Measurements from ENCODE around the gene LRMDA. TPM values are rescaled to one million over a fixed set of nuclear protein-coding genes. Genes with fewer than 3 reads are reported as not detected.

Gene LRMDA
- total and polyA plus RNA-seq, 2 donors (not counting 3 experiments of a cell fraction or from before 2014, with no cell fraction given): 9.7 to 18.0 TPM

DNA sequence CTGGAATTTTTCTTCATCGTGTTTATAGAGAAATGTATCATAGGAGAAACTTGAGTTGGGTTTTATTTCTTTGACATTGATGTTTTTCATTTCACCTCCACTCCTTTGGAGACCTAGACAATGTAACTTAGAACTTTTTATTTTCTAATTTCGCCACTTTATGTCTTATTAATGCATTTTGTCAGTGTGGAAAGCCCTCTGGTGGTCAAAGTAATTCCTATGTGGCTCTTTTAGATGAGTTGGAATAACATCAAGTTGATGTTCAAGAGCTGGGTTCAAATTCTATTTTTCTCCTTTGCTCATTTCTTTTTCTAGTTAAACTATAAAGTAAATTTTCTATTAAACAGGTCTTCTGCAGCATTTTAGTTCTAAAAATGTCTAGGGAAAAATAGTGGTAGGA, 478.6 kb downstream of the LRMDA start:
- H3K9me3 ChIP-seq (replicated peaks; ENCODE audit: control insufficient read depth, insufficient read depth, low read length): no peaks in the 10 kb centered on the region
- H4K20me1 ChIP-seq (replicated peaks; ENCODE audit: control insufficient read depth, extremely low read depth, insufficient read depth, low read length): no peaks in the 10 kb centered on the region
- CTCF ChIA-PET: interaction anchor here (0.8 to 4.7 kb wide), 12 partner anchors 9 to 514 kb away, joined by 3 to 49 read pairs (median 6); partner anchors contain the start of gene ZNF503
- H3K27ac ChIP-seq (ENCODE audit: insufficient read depth, low read depth, low read length): no peak overlapping the region
- FAIRE-seq: no peak
- H3K4me2 ChIP-seq (ENCODE audit: insufficient read depth, low read length): no peak overlapping the region
- H2AFZ ChIP-seq (ENCODE audit: low read depth, low read length): no peak overlapping the region
- intact Hi-C loops (cut with micrococcal nuclease): loop anchor here (1.0 kb wide), 1 partner anchor 509 kb away; the partner anchor contains the start of gene ZNF503
- no peak for TF ChIP-seq EZH2 (IDR thresholded peaks at IDR 0.05; ENCODE audit: borderline replicate concordance, low read depth, low read length, severe bottlenecking)
- TF ChIP-seq, protein P1, sequence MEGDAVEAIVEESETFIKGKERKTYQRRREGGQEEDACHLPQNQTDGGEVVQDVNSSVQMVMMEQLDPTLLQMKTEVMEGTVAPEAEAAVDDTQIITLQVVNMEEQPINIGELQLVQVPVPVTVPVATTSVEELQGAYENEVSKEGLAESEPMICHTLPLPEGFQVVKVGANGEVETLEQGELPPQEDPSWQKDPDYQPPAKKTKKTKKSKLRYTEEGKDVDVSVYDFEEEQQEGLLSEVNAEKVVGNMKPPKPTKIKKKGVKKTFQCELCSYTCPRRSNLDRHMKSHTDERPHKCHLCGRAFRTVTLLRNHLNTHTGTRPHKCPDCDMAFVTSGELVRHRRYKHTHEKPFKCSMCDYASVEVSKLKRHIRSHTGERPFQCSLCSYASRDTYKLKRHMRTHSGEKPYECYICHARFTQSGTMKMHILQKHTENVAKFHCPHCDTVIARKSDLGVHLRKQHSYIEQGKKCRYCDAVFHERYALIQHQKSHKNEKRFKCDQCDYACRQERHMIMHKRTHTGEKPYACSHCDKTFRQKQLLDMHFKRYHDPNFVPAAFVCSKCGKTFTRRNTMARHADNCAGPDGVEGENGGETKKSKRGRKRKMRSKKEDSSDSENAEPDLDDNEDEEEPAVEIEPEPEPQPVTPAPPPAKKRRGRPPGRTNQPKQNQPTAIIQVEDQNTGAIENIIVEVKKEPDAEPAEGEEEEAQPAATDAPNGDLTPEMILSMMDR (IDR thresholded peaks at IDR 0.05; ENCODE audit: extremely low read depth in 1 of 2, insufficient read depth in 1 of 2, low read depth in 1 of 2, low read length in 2 of 2): peak; percentile 14 to 16
- H3K36me3 ChIP-seq (ENCODE audit: control insufficient read depth in 2 of 2, extremely low read depth in 1 of 2, insufficient read depth in 2 of 2, low read length in 2 of 2): no peaks in the 10 kb centered on the region
- BruUV-seq (replicated peaks): no TSS peak
- H3K4me3 ChIP-seq (replicated peaks in 1 of 3; ENCODE audit: insufficient read depth in 1 of 3, low read depth in 1 of 3, low read length in 3 of 3): no peak overlapping the region
- DNase-seq (ENCODE audit: low read depth, low spot score): peak; percentile 29
- no peaks in the 10 kb centered on the region for H3K79me2 ChIP-seq (ENCODE audit: control insufficient read depth, insufficient read depth, low read length)
- H3K9ac ChIP-seq (replicated peaks; ENCODE audit: extremely low read depth, insufficient read depth, low read length): no peak overlapping the region
- dilution Hi-C loops (cut with MboI; ENCODE audit: extremely low pct_ligation_motif_present, low sequenced_read_pairs): no loop called here
- H3K4me1 ChIP-seq (ENCODE audit: control insufficient read depth, extremely low read depth, insufficient read depth, low read length): no peaks in the 10 kb centered on the region
- H3K9me1 ChIP-seq (replicated peaks; ENCODE audit: control insufficient read depth, extremely low read depth, insufficient read depth, low read length): no peaks in the 10 kb centered on the region
- POLR2A ChIA-PET: no interaction called here
- H3K27me3 ChIP-seq (ENCODE audit: control insufficient read depth in 2 of 2, insufficient read depth in 2 of 2, low read length in 2 of 2): no peaks in the 10 kb centered on the region

DNA sequence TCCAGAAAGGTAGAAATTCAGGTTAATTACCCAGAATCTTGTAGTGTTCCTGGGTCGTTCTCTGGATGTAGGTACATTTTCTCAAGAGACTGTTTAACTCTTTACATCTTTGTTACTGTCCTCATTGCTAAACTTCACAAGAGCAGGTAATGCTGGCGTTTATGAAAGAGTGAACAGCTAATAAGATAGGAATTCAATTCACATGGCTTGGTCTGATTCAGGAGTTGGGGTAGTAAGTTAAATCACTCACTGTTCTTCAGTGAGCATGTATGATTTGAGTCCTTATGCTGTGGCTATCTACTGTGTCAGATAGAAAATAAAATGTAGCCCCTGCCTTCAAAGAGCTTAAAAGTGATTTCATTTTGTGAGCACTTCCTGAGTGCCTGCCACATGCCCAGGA, 480.0 kb downstream of the LRMDA start:
- Histone ChIP-seq H2AFZ (ENCODE audit: low read depth, low read length) (no peak overlapping the region), H3K36me3 (ENCODE audit: control insufficient read depth in 2 of 2, extremely low read depth in 1 of 2, insufficient read depth in 2 of 2, low read length in 2 of 2) (no peaks in the 10 kb centered on the region), H3K9ac (replicated peaks; ENCODE audit: extremely low read depth, insufficient read depth, low read length) (no peak overlapping the region), H3K27ac (ENCODE audit: insufficient read depth, low read depth, low read length) (no peak overlapping the region), H3K4me2 (ENCODE audit: insufficient read depth, low read length) (no peak overlapping the region), H3K79me2 (ENCODE audit: control insufficient read depth, insufficient read depth, low read length) (no peaks in the 10 kb centered on the region), H3K27me3 (ENCODE audit: control insufficient read depth in 2 of 2, insufficient read depth in 2 of 2, low read length in 2 of 2) (no peaks in the 10 kb centered on the region), H4K20me1 (replicated peaks; ENCODE audit: control insufficient read depth, extremely low read depth, insufficient read depth, low read length) (no peaks in the 10 kb centered on the region), H3K9me1 (replicated peaks; ENCODE audit: control insufficient read depth, extremely low read depth, insufficient read depth, low read length) (no peaks in the 10 kb centered on the region), H3K4me3 (replicated peaks in 1 of 3; ENCODE audit: insufficient read depth in 1 of 3, low read depth in 1 of 3, low read length in 3 of 3) (no peak overlapping the region), H3K9me3 (replicated peaks; ENCODE audit: control insufficient read depth, insufficient read depth, low read length) (no peaks in the 10 kb centered on the region), H3K4me1 (ENCODE audit: control insufficient read depth, extremely low read depth, insufficient read depth, low read length) (no peaks in the 10 kb centered on the region)
- ChIA-PET POLR2A (no interaction called here), CTCF (interaction anchor here (0.6 to 4.7 kb wide), 6 partner anchors 21 to 636 kb away, joined by 3 to 49 read pairs (median 3); partner anchors contain the start of gene ZNF503)
- no peak for DNase-seq (ENCODE audit: low read depth, low spot score)
- dilution Hi-C loops (cut with MboI; ENCODE audit: extremely low pct_ligation_motif_present, low sequenced_read_pairs) (no loop called here), intact Hi-C loops (cut with micrococcal nuclease) (no loop called here)
- FAIRE-seq: no peak
- TF ChIP-seq EZH2 (IDR thresholded peaks at IDR 0.05; ENCODE audit: borderline replicate concordance, low read depth, low read length, severe bottlenecking) (no peak), GATA2 (IDR thresholded peaks at IDR 0.05; ENCODE audit: insufficient read depth, insufficient read length, low read depth, low read length) (no peak), MAX (IDR thresholded peaks at IDR 0.05; ENCODE audit: insufficient read depth, insufficient read length) (no peak), POLR2AphosphoS5 (IDR thresholded peaks at IDR 0.05; ENCODE audit: insufficient read depth, low read depth, low read length) (no peak), POLR2A (IDR thresholded peaks at IDR 0.05; ENCODE audit: low read depth, low read length) (no peak), JUN (IDR thresholded peaks at IDR 0.05; ENCODE audit: borderline replicate concordance, insufficient read depth, insufficient read length, low read depth) (no peak), MYC (IDR thresholded peaks at IDR 0.05; ENCODE audit: low read depth, low read length) (no peak), FOS (IDR thresholded peaks at IDR 0.05; ENCODE audit: borderline replicate concordance, insufficient read depth, low read length) (no peak)
- TF ChIP-seq, protein P1 (IDR thresholded peaks at IDR 0.05; ENCODE audit: extremely low read depth in 1 of 2, insufficient read depth in 1 of 2, low read depth in 1 of 2, low read length in 2 of 2): no peak
- BruUV-seq (replicated peaks): no TSS peak
